ENCODE measurements around the gene ARHGEF17.

DNA sequence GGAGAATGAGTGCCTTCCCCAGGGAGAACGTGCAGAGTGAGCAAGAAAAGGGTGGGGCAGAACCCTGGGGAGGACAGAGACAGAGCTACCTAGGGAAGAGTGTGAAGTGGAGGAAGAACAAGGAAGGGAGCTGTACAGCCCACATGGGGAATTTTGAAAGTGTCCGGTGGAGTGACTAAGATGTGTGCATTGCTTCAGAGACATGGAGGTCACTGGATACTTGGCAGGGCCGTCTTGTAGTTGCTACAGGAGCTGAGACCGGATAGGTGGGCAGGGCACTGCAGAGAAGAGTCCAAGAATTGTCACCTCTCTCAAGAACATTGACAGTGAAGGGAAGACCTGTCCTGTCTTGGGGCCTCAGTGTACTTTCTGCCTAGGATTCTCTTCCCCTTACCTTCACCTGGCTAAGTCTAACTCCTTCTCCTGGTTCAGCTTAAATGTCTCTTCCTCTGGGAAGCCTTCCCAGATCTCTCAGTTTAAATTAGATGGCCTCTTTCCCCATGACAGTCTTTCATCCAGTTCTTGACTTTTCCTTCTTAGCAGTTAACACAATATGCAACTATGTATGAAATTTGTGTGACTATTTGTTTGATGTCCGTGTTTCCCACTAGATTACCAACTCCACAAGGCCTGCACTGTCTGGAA is 45.1 kb upstream of the ARHGEF17 start:
- no peak for TF ChIP-seq EZH2 (IDR thresholded peaks at IDR 0.05; ENCODE audit: insufficient read depth, poor library complexity, severe bottlenecking)
- no peak for TF ChIP-seq EZH2phosphoT487 (IDR thresholded peaks at IDR 0.05; ENCODE audit: insufficient read depth, low read depth)

Measured in GM23248 (cell line).